Breast epithelium (tissue), 4 donors: ENCODE data around the gene TBX15. TPM values are rescaled to one million over a fixed set of nuclear protein-coding genes. Genes with fewer than 3 reads are reported as not detected.

ENCODE experiments used
- DNase-seq, 2 donors: peaks; one replicate each; pipeline ENCODE4 v3.0.0-alpha.2; 2019; ENCODE audit warnings: low spot score in 2 of 2
- H3K27ac ChIP-seq, 2 donors: fragments of 200-600 bp; sonication (generic) in 1 of 2; one replicate each; pipeline ENCODE4 v1.5.1; 2016 to 2019; ENCODE audit warnings: mild to moderate bottlenecking in 1 of 2
- H3K27me3 ChIP-seq, 2 donors: fragments of 200-600 bp; sonication (generic) in 1 of 2; one replicate each; pipeline versions ENCODE4 v1.5.1 to v1.6.0; 2017 to 2019; ENCODE audit warnings: control low read depth in 1 of 2, mild to moderate bottlenecking in 1 of 2
- H3K36me3 ChIP-seq: fragments of 200-600 bp; one replicate; pipeline ENCODE4 v1.5.1; 2019
- H3K4me1 ChIP-seq, 2 donors: fragments of 200-600 bp; sonication (generic); one replicate each; pipeline ENCODE4 v1.5.1; 2016 to 2019; ENCODE audit warnings: control low read depth in 1 of 2
- H3K4me3 ChIP-seq, 3 donors: fragments of 200-600 bp; sonication (generic); 1 replicate in 2 of 3; 2 replicates in 1 of 3; pipeline ENCODE4 v1.5.1; 2016 to 2019; ENCODE audit warnings: mild to moderate bottlenecking in 3 of 3, moderate library complexity in 2 of 3
- H3K9me3 ChIP-seq, 2 donors: fragments of 200-600 bp; sonication (generic) in 1 of 2; one replicate each; pipeline ENCODE4 v1.5.1; 2016 to 2019; ENCODE audit warnings: control low read depth in 1 of 2
- CTCF ChIP-seq, 3 donors: fragments of 450-650 bp; IDR thresholded peaks; one replicate each; pipeline ENCODE4 v1.5.1; 2016 to 2017; ENCODE audit warnings: antibody characterized with exemption in 3 of 3, mild to moderate bottlenecking in 3 of 3, moderate library complexity in 3 of 3
- POLR2A ChIP-seq: fragments of 450-650 bp; IDR thresholded peaks from one replicate; pipeline ENCODE4 v1.6.1; 2016; ENCODE audit warnings: antibody characterized with exemption, mild to moderate bottlenecking, moderate library complexity
- POLR2AphosphoS5 ChIP-seq, 3 donors: sonication (generic); formaldehyde crosslinking; IDR thresholded peaks; one replicate each; pipeline ENCODE4 v1.6.1; 2017; ENCODE audit warnings: antibody characterized with exemption in 3 of 3
- intact Hi-C: fragments of 100-400 bp; cut with DNase I; formaldehyde crosslinking; loops from one replicate; pipeline ENCODE4 v1.15.1; 2023; ENCODE audit warnings: low total_unique reads
- total RNA-seq, 3 donors: library from RNA; depleted of rRNA; stranded (reverse); fragments of >200 nt; gene quantifications; one replicate each; pipeline ENCODE4 v1.1.0, GENCODE V29; 2016

TBX15 gene
- total RNA-seq, 3 donors from 2014 or later = 5.9 to 60.0 (median 34.1) TPM

- Histone ChIP-seq H3K9me3 (no peaks in the 10 kb centered on the region), H3K4me3 (no peak overlapping the region), H3K27ac (no peak overlapping the region), H3K36me3 (no peaks in the 10 kb centered on the region), H3K27me3 (no peaks in the 10 kb centered on the region), H3K4me1 (no peaks in the 10 kb centered on the region)
- intact Hi-C loops = no loop called here
- TF ChIP-seq POLR2AphosphoS5 (IDR thresholded peaks at IDR 0.05) (no peak), CTCF (IDR thresholded peaks at IDR 0.05) (no peak), POLR2A (no peak)
- no peak for DNase-seq
Observed at GRCh38 chr1:118926261-118926660, 61.9 kb downstream of the TBX15 start.

- TF ChIP-seq POLR2AphosphoS5 (IDR thresholded peaks at IDR 0.05) (no peak), POLR2A (no peak), CTCF (IDR thresholded peaks at IDR 0.05) (no peak)
- no peaks in the 10 kb centered on the region for H3K9me3 ChIP-seq
- no peak for DNase-seq
- H3K4me3 ChIP-seq = no peak overlapping the region
- no peak overlapping the region for H3K27ac ChIP-seq
- no peaks in the 10 kb centered on the region for H3K4me1 ChIP-seq
- H3K27me3 ChIP-seq = no peaks in the 10 kb centered on the region
- intact Hi-C loops = no loop called here
- no peaks in the 10 kb centered on the region for H3K36me3 ChIP-seq
Observed at GRCh38 chr1:118925651-118926050, 62.5 kb downstream of the TBX15 start.

DNA sequence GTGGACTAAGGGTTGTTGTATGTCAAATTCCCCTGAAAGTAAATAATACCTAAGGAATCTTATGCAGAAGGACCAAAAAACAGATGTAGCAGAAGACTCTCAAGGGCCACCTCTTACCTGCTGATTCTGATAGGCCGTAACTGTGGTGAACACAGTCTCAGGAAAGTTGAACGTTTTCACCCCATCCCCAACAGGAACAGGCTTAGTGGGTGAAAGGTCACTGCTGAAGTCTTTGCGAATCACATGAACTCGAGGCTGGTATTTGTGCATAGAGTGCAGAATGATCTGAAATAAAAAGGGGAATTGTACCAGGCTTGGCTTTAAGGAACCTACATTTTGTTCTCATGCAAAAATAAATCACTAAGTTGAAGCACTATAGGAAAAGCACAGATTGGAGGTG lies 64.8 kb downstream of the TBX15 start:
- Histone ChIP-seq H3K27ac (no peak overlapping the region), H3K4me1 (no peaks in the 10 kb centered on the region), H3K27me3 (no peaks in the 10 kb centered on the region), H3K36me3 (no peaks in the 10 kb centered on the region), H3K9me3 (no peaks in the 10 kb centered on the region), H3K4me3 (no peak overlapping the region)
- no peak for TF ChIP-seq POLR2A
- no peak for TF ChIP-seq CTCF (IDR thresholded peaks at IDR 0.05)
- no peak for TF ChIP-seq POLR2AphosphoS5 (IDR thresholded peaks at IDR 0.05)
- intact Hi-C loops = no loop called here
- DNase-seq = no peak

DNA sequence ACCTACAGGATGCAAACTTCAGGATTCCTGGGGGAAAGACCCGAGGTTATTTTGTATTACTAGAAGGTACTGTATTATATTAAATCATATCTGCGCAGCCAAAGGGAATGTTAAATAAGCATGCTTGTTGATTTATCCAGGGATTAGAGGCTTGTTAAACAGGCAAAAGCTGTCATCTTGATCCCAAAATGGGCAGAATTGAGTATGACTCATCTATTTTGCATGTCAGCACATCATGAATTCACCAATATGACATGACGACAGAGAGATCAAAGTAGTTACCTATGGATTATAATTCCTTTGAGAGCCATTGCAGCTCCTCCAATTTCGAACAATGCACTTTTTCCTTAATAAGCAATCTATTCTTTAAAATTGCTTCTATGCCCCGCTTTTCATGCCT lies 66.1 kb downstream of the TBX15 start:
- Histone ChIP-seq H3K4me1 (no peaks in the 10 kb centered on the region), H3K27me3 (no peaks in the 10 kb centered on the region), H3K36me3 (no peaks in the 10 kb centered on the region), H3K9me3 (no peaks in the 10 kb centered on the region), H3K4me3 (no peak overlapping the region), H3K27ac (no peak overlapping the region)
- DNase-seq = no peak
- intact Hi-C loops = no loop called here
- no peak for TF ChIP-seq POLR2A
- TF ChIP-seq POLR2AphosphoS5 (IDR thresholded peaks at IDR 0.05) = no peak
- TF ChIP-seq CTCF (IDR thresholded peaks at IDR 0.05) = no peak

DNA sequence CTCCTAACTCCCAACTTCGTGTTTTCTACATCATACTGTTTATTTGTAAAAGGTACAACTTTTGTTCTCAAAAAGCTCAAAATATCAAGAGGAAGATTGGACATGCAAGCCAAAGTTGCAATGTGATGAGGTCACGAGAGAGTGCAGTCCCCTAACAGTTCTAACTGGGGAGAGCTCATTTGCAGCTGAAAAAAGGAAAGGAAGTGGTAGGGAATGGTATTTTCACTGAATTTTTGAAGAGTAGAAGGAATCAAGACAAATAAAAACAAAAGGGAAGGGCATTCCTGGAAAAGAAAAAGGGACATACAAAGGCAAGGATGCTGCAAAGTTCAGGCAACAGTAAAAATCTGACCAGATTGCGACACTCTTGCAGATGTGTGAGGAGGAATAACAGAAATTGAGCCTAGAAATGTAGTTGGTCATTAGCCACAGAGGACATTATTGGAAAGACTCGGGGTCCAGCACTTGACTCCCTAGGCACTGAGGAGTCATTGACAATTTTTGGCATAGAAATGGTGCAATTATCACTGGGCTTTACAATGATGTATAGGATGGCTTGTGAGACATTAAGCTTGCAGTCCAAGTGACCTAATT lies 67.9 kb downstream of the TBX15 start:
- Histone ChIP-seq H3K27ac (no peak overlapping the region), H3K27me3 (no peaks in the 10 kb centered on the region), H3K36me3 (no peaks in the 10 kb centered on the region), H3K4me3 (no peak overlapping the region), H3K4me1 (no peaks in the 10 kb centered on the region), H3K9me3 (no peaks in the 10 kb centered on the region)
- no peak for DNase-seq
- intact Hi-C loops = no loop called here
- TF ChIP-seq POLR2A (no peak), CTCF (IDR thresholded peaks at IDR 0.05) (no peak), POLR2AphosphoS5 (IDR thresholded peaks at IDR 0.05) (no peak)
